NB4 (cell line): Measurements from ENCODE around the gene RAPGEF4.

Source experiments
- DNase-seq: peaks from one replicate; pipeline ENCODE4 v3.0.0; 2010; ENCODE audit warnings: low read depth
- H3K4me3 ChIP-seq: one replicate; pipeline ENCODE4 v1.5.1; 2011; ENCODE audit warnings: mild to moderate bottlenecking, low read depth, low read length, moderate library complexity
- MYC ChIP-seq: IDR thresholded peaks from 2 replicates; pipeline ENCODE4 v1.6.1; 2011; ENCODE audit warnings: low read depth, low read length
- POLR2A ChIP-seq: IDR thresholded peaks from 2 replicates; pipeline ENCODE4 v1.6.1; 2011; ENCODE audit warnings: mild to moderate bottlenecking; ENCODE audit not compliant: insufficient read length; ENCODE audit errors: extremely low read depth
- TF ChIP-seq, protein P1 (sequence below): IDR thresholded peaks from 2 replicates; pipeline ENCODE4 v1.6.1; 2011; ENCODE audit warnings: low read depth, low read length
- TF ChIP-seq, protein P2 (sequence below): IDR thresholded peaks from one replicate; pipeline ENCODE4 v1.5.1; 2012; ENCODE audit warnings: low read depth, low read length

RAPGEF4 gene

DNA sequence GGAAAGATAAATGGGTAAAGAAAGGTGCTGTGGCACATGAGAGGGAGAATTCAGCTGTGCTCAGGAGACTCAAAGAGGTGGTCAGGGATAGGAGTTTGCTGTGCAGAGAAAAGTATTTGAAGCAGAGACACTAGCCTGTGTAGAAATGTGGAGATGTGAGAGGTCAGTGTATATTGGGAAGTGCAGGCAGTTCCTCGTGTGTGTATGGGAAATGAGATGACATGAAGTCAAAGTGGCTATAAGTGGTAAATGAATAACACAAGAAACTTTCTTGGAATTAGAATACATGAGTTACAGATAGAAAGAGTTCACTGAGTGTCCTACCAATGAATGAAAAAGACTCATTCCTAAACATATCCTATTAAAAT, 351.6 kb downstream of the RAPGEF4 start:
- TF ChIP-seq POLR2A: no peak
- TF ChIP-seq, protein P1, sequence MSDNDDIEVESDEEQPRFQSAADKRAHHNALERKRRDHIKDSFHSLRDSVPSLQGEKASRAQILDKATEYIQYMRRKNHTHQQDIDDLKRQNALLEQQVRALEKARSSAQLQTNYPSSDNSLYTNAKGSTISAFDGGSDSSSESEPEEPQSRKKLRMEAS: no peak
- TF ChIP-seq, protein P2, sequence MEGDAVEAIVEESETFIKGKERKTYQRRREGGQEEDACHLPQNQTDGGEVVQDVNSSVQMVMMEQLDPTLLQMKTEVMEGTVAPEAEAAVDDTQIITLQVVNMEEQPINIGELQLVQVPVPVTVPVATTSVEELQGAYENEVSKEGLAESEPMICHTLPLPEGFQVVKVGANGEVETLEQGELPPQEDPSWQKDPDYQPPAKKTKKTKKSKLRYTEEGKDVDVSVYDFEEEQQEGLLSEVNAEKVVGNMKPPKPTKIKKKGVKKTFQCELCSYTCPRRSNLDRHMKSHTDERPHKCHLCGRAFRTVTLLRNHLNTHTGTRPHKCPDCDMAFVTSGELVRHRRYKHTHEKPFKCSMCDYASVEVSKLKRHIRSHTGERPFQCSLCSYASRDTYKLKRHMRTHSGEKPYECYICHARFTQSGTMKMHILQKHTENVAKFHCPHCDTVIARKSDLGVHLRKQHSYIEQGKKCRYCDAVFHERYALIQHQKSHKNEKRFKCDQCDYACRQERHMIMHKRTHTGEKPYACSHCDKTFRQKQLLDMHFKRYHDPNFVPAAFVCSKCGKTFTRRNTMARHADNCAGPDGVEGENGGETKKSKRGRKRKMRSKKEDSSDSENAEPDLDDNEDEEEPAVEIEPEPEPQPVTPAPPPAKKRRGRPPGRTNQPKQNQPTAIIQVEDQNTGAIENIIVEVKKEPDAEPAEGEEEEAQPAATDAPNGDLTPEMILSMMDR: no peak
- no peak for TF ChIP-seq MYC
- DNase-seq: no peak
- H3K4me3 ChIP-seq: no peak overlapping the region

DNA sequence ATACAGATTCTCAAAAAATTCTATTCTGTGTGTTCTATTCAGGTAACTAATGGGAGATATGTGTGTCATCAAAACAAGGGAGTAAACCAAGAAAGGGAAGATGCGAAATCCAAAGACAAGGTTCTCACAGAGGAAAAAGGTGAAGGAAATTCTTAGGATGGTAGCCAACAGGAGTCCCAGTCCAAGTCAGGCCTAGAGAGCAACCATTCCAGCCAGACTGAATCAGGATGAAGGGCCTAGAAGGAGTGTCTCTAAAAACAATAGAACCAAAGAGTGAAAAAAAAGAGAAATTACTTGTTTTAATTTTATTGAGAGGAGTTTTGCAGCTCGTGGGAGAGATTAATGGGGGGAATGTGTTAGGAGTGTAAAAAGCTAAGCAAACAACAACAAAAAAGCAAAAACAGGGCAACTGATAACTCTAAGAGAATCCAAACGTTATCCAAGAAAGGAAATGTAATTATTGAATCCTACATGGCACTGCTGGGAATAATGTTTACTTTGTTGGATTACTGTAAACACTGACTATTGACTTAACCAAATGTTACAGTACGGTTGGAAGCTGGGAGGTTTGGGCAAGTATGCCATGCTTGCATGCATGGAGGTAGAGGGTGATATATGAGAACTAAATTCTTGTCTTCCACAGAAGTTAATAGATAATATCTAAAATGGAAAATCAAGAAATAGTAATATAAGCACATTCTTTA, 352.3 kb downstream of the RAPGEF4 start:
- no peak for DNase-seq
- TF ChIP-seq, protein P2: no peak
- TF ChIP-seq POLR2A (no peak), MYC (no peak)
- TF ChIP-seq, protein P1: no peak
- no peak overlapping the region for H3K4me3 ChIP-seq

DNA sequence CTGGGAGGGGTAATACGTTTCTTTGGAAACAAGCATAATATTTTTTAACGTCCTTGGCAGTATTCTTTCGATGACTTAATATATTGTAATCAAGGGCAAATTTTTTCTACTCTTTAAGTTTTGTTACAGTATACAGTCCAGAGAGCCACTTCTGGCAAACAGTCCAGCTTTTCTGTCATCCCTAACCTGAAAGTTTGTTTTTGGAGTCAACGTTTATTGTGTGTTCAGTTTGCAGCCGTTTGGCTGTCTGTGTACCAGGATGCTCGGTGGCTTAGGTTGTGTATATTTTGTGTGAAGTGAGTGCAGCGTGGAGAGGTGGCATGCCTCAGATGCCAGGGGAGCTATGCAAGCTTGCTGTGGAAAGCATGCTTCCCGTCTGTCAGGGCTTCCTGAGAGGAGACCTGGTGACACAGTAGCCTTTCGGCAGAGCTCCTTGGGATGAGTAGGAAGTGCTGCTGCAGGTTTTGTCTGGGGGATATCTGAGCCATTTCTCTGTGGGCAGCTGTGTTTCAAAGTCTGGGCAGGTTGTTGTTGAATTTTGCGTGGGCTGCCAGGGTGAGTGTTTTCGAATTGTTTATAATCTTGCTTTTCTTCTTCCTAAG, 354.7 kb downstream of the RAPGEF4 start:
- no peak for DNase-seq
- H3K4me3 ChIP-seq: no peak overlapping the region
- TF ChIP-seq, protein P1: no peak
- no peak for TF ChIP-seq MYC
- TF ChIP-seq, protein P2: no peak
- no peak for TF ChIP-seq POLR2A

DNA sequence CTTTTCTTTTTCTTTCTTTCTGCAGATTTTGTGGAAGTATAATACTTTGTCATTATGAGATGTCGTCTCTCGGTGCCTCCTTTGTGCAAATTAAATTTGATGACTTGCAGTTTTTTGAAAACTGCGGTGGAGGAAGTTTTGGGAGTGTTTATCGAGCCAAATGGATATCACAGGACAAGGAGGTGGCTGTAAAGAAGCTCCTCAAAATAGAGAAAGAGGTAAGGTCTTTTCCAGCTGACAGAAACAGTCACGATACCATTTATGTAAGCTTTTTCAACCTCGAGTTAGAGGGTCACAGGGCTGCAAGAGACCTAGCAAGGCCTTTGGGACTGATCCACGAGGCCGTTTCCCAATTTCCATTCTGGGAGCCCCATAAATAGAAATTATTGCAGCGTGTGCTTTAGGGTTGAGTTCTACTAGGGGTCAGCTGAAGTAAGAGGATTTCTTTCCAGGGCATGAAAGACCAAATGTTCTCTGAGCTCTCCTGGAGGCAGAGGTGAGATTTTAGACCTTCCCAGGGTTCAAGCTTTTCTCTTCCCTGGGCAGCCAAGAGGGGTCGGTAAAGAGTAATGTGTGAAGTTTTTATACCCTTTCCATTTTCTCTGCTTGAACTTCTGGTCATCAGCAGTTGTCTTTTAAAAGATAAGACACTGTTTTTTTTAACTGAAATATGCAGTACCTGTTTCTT, 355.5 kb downstream of the RAPGEF4 start:
- DNase-seq: peak; percentile 21
- no peak for TF ChIP-seq MYC
- TF ChIP-seq, protein P2: peak; percentile 55
- no peak for TF ChIP-seq POLR2A
- H3K4me3 ChIP-seq: no peak overlapping the region

DNA sequence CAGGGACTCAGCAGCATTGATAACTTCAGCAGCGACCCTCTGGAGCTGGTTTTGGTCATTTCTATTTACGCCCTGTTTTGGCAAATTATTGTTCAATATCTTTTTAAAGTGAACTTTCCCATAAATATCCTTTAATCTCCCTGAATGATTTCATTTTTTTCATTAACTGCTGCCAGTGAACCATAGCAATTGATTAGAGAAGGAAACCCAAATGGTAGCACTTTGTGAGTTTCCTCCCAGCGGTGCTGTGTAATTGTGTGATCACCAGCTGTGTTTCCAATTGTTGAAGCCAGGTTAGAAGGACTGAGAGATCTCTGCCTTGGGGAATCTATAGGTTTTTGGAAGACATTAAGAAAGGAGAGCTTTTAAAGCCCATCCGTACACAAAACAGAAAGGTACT, 356.3 kb downstream of the RAPGEF4 start:
- TF ChIP-seq MYC (no peak), POLR2A (no peak)
- TF ChIP-seq, protein P2: no peak
- TF ChIP-seq, protein P1: no peak
- H3K4me3 ChIP-seq: no peak overlapping the region
- no peak for DNase-seq
